ENCODE data around the gene USP36. TPM values are rescaled to one million over a fixed set of nuclear protein-coding genes. Genes with fewer than 3 reads are reported as not detected.

The USP36 gene
- total and polyA plus RNA-seq, 8 donors = 31.2 to 58.3 (median 35.8) TPM

- no peak for FAIRE-seq
- Histone ChIP-seq H3K9me3 (no peaks in the 10 kb centered on the region), H3K36me3 (no peaks in the 10 kb centered on the region), H3K4me3 (no peak overlapping the region), H3K27ac (no peak overlapping the region), H3K4me1 (peaks cover 0 to 10% (median 0%) of the 10 kb centered on the region in 3 donors), H3K27me3 (no peaks in the 10 kb centered on the region)
- no peak for DNase-seq
- TF ChIP-seq CTCF (IDR thresholded peaks at IDR 0.05) = no peak
- intact Hi-C loops (cut with DNase I) = no loop called here
- no peak for ATAC-seq
- 83% methylated on average over 5 of the region's 5 CpGs for WGBS, 2 donors
Observed at GRCh38 chr17:78766743-78767294, 73.8 kb downstream of the USP36 start.

- intact Hi-C loops (cut with DNase I) = no loop called here
- Histone ChIP-seq H3K27me3 (no peaks in the 10 kb centered on the region), H3K4me1 (peaks cover under 1 to 16% (median under 1%) of the 10 kb centered on the region in 3 donors), H3K9me3 (no peaks in the 10 kb centered on the region), H3K36me3 (no peaks in the 10 kb centered on the region), H3K27ac (no peak overlapping the region), H3K4me3 (no peak overlapping the region)
- no peak for FAIRE-seq
- ATAC-seq = no peak
- WGBS, 2 donors = 65 to 76% methylated on average over 2 of the region's 2 CpGs
- no peak for DNase-seq
- no peak for TF ChIP-seq CTCF (IDR thresholded peaks at IDR 0.05)
Observed at GRCh38 chr17:78766225-78766624, 74.4 kb downstream of the USP36 start.

- intact Hi-C loops (cut with DNase I) = no loop called here
- FAIRE-seq (no peak), ATAC-seq (no peak), DNase-seq (no peak)
- Histone ChIP-seq H3K27me3 (no peaks in the 10 kb centered on the region), H3K4me1 (peaks cover 4 to 20% (median 5%) of the 10 kb centered on the region in 3 donors), H3K9me3 (no peaks in the 10 kb centered on the region), H3K4me3 (no peak overlapping the region), H3K36me3 (no peaks in the 10 kb centered on the region), H3K27ac (no peak overlapping the region)
- 86 to 89% methylated on average over 3 of the region's 3 CpGs for WGBS, 2 donors
- no peak for TF ChIP-seq CTCF (IDR thresholded peaks at IDR 0.05)
Observed at GRCh38 chr17:78765821-78766220, 74.8 kb downstream of the USP36 start.

GRCh38 chr17:78764871-78765270 lies 75.7 kb downstream of the USP36 start:
- no peak for TF ChIP-seq CTCF (IDR thresholded peaks at IDR 0.05)
- FAIRE-seq (no peak), DNase-seq (no peak), ATAC-seq (no peak)
- no peaks in the 10 kb centered on the region for H3K36me3 ChIP-seq
- intact Hi-C loops (cut with DNase I) = no loop called here
- H3K27me3 ChIP-seq = no peaks in the 10 kb centered on the region
- WGBS, 2 donors = 83 to 87% methylated on average over 8 of the region's 8 CpGs
- H3K4me1 ChIP-seq = peaks cover 4 to 23% (median 11%) of the 10 kb centered on the region in 3 donors
- H3K4me3 ChIP-seq = no peak overlapping the region
- H3K27ac ChIP-seq = no peak overlapping the region
- no peaks in the 10 kb centered on the region for H3K9me3 ChIP-seq

- ATAC-seq (no peak), DNase-seq (no peak), FAIRE-seq (no peak)
- Histone ChIP-seq H3K4me3 (no peak overlapping the region), H3K4me1 (peaks cover 8 to 35% (median 24%) of the 10 kb centered on the region in 3 donors), H3K27me3 (no peaks in the 10 kb centered on the region), H3K36me3 (no peaks in the 10 kb centered on the region), H3K9me3 (no peaks in the 10 kb centered on the region), H3K27ac (no peak overlapping the region)
- 93 to 99% methylated on average over 3 of the region's 3 CpGs for WGBS, 2 donors
- intact Hi-C loops (cut with DNase I) = no loop called here
- TF ChIP-seq CTCF (IDR thresholded peaks at IDR 0.05) = no peak
Observed at GRCh38 chr17:78763561-78763960, 77.1 kb downstream of the USP36 start.

Data from pancreas (tissue), 10 donors.